Stimulated activated CD4-positive, alpha-beta T cell treated with anti-CD3 and anti-CD28 coated beads, Interleukin-4, amount 100 ng/mL, for 48 hours (primary cell): Measurements from ENCODE around the gene ARAP1.
A peak's percentile ranks its signal among the peaks of the same experiment; 100 is the strongest.

Source experiments
- DNase-seq, 2 donors: peaks; one replicate each; pipeline ENCODE4 v3.0.0-alpha.2; 2020; ENCODE audit warnings: low read depth in 2 of 2

ARAP1 gene

GRCh38 chr11:72724851-72725723 lies 27.1 kb downstream of the ARAP1 start:
- peak; percentile 63 to 70 for DNase-seq

GRCh38 chr11:72724021-72724551 lies 28.1 kb downstream of the ARAP1 start:
- DNase-seq = no peak

GRCh38 chr11:72723508-72723907 lies 28.7 kb downstream of the ARAP1 start:
- DNase-seq = no peak

- DNase-seq = peak; percentile 71
Measured at GRCh38 chr11:72722050-72722748, 30.0 kb downstream of the ARAP1 start.

- peak; percentile 16 to 29 for DNase-seq
Measured at GRCh38 chr11:72721689-72722049, 30.5 kb downstream of the ARAP1 start.

- DNase-seq = no peak
Measured at GRCh38 chr11:72721276-72721675, 30.9 kb downstream of the ARAP1 start.

- no peak for DNase-seq
Measured at GRCh38 chr11:72720784-72721183, 31.4 kb downstream of the ARAP1 start.

GRCh38 chr11:72720047-72720446 lies 32.2 kb downstream of the ARAP1 start:
- no peak for DNase-seq

GRCh38 chr11:72719551-72719950 lies 32.7 kb downstream of the ARAP1 start:
- DNase-seq = no peak

GRCh38 chr11:72719144-72719543 lies 33.1 kb downstream of the ARAP1 start:
- DNase-seq = no peak

- DNase-seq = no peak
Measured at GRCh38 chr11:72718101-72718501, 34.1 kb downstream of the ARAP1 start.

- no peak for DNase-seq
Measured at GRCh38 chr11:72716788-72717435, 35.3 kb downstream of the ARAP1 start.

GRCh38 chr11:72716290-72716689 lies 35.9 kb downstream of the ARAP1 start:
- DNase-seq = no peak

- no peak for DNase-seq
Measured at GRCh38 chr11:72712841-72713240, 39.4 kb downstream of the ARAP1 start.

- DNase-seq = no peak
Measured at GRCh38 chr11:72712168-72712751, 39.9 kb downstream of the ARAP1 start.

GRCh38 chr11:72711141-72711540 lies 41.1 kb downstream of the ARAP1 start:
- no peak for DNase-seq

GRCh38 chr11:72710278-72710677 lies 41.9 kb downstream of the ARAP1 start:
- no peak for DNase-seq

- DNase-seq = no peak
Measured at GRCh38 chr11:72709478-72710238, 42.5 kb downstream of the ARAP1 start.

GRCh38 chr11:72707032-72707431 lies 45.2 kb downstream of the ARAP1 start:
- DNase-seq = no peak

GRCh38 chr11:72706579-72706978 lies 45.6 kb downstream of the ARAP1 start:
- no peak for DNase-seq
